Nucleus accumbens (tissue), 56 donors: Measurements from ENCODE around the gene DLL1.
"Not testable (repeated sequence)": the region's sequence is repeated elsewhere in the genome, so short reads cannot be mapped to it uniquely, and the experiment has no call there.

Experiments used
- DNase-seq, 56 donors: peaks; one replicate each; lab custom pipeline; 2025; lab: John Stamatoyannopoulos, UW

DLL1 gene

GRCh38 chr6:170290296-170291128, at the start of gene DLL1:
Gene DLL1 (minus strand): TSS chr6:170291078. CDS start chr6:170290139, 939 bp downstream.
- peak in 54 of 56 donors; percentile 45 to 95 (median 82) for DNase-seq

- DNase-seq: not testable (repeated sequence)
Measured at GRCh38 chr6:170335199-170335598, 44.3 kb upstream of the DLL1 start.

- peak in 1 of 56 donors; percentile 17 for DNase-seq
Measured at GRCh38 chr6:170329321-170329720, 38.4 kb upstream of the DLL1 start.

GRCh38 chr6:170317718-170318117, 26.8 kb upstream of the DLL1 start:
- DNase-seq: no peak

GRCh38 chr6:170317076-170317475, 26.2 kb upstream of the DLL1 start:
- DNase-seq: no peak

DNA sequence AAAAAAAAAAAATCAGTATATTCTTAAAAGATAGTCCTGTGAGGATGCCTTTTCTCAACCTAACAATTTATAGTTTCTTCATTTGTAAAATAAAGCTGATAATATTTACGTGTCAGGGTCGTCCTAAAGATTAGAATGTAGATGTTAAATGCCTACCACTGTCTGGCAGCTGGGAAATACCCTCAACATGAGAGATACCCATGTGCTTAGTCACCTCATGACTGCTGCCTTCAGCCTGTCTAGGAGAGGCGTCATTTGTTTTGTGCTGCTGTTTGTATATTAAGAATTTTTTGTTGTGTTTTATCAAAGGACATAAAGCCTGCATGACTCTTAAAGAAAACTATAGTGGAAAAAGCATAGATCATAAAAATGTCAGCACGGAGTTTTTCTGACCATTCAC, 25.2 kb upstream of the DLL1 start:
- DNase-seq: no peak

DNA sequence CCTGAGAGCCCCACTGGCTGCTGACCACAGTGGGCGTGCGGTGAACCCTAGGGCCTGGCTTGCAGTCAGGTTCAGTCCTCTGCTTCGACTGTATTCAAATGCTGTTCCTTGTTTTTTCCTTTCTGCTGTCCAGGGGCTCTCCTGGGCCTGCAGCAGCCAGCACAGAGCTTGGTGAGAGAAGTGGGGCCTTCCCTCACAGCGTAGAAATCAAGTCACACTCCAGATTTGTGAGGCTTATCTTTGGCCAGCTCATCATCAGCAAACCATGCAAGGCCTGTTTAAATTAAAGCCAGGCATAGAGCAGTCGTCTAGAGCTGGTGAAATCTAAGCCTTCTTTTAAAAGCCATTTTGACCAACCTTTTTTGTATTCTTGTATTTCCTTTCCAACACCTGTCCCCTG, 24.1 kb upstream of the DLL1 start:
- DNase-seq: no peak

DNA sequence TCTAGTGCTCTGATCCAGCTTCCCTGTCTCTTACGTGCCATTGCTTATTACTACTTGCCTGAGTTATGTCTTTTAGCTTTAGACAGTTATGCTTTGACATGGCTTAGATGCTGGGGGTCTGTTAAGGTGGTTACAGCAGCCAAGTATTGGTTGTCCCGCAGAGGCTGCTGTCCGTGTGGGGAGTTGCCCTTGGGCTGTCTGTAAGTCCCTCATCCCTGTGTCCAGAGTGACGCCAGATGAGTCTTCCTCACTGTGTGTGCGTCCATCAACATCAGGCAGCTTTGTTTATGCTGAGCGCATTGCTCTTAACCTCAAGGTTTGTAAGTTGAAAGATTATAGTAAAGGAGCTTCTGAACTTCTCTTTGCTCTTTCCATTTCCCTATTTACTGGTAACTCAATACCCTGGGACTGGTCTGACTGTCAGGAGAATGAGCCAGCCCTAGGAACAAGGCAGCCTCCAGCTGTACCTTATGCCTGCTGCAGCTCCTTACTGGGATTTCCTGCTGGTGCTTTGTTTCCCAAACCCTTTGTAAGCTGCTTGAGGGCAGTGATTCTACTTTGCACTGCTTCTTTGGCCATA, 22.9 kb upstream of the DLL1 start:
- no peak for DNase-seq

GRCh38 chr6:170312876-170313275, 22.0 kb upstream of the DLL1 start:
- no peak for DNase-seq

- no peak for DNase-seq
Measured at GRCh38 chr6:170311696-170312095, 20.8 kb upstream of the DLL1 start.

GRCh38 chr6:170308761-170309160, 17.9 kb upstream of the DLL1 start:
- DNase-seq: no peak

- no peak for DNase-seq
Measured at GRCh38 chr6:170307080-170307545, 16.2 kb upstream of the DLL1 start.

DNA sequence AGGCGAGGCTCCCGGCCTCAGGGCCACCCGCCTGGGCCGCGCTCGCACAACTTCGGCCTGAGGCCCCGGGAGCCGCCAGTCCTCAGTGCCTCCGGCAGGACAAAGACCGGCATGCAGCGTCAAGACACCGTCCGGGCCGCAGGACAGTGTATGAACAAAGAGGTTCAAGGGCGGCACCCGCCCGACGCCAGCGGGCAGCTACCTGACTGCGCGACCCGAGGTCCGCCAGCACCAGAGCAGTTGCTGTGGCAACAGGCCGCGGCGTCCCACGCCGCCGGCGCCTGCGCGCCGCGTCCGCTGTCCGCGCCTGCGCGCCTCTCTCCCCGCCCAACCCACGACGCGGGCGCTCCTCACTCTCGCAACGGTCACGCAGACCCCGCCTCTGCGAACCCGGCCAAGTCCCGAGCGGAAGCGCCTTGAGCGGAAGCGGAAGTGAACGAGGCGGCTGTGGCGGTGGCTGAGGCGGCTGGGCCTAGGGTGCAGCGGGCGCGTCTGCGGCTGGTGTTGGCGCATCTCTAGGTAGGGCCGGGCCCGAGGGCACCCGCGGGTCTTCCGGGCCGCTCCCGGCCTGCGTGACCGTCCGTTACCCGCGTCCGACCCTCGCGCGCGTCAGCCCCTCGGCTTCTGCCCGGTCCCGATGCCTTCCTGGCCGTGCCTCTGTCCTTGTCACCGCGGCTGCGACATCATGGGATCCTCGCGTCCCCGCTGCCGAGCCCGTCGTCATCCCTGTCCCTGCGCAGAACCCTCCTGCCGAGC, 15.6 kb upstream of the DLL1 start, which contains the start of gene FAM120B:
Gene FAM120B, plus strand, starts transcription at position 435 of the 756 bp plus-strand sequence. CDS start 10,633 bp downstream, outside the sequence.
- DNase-seq: peak; percentile 57 to 98 (median 95)

DNA sequence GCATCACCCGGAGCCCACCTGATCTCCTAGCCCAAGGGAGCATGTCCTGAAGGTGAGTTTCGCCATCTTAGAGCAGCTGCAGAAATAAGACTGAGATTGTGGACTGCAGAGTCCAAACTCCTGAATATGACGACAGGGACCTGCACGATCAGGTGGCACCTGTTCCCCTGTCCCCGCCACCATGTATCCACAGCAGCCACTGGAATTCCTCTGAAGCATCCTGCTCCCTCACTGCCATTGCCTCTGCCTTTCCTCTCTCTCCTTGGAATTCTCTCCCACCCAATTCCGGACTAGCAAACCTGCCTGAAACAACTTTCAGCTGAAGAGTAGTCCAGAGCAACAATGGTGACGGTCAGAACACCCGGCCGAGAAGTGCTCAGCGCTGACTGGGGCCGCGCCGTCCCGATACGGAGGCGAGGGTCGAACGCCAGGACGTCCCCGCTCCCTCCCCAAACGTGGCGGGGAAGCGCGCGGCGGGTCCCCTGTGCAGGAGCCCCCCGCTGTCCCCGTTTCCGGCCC, 15.0 kb upstream of the DLL1 start:
- no peak for DNase-seq

- no peak for DNase-seq
Measured at GRCh38 chr6:170301184-170301583, 10.3 kb upstream of the DLL1 start.

GRCh38 chr6:170298688-170299087, 7.8 kb upstream of the DLL1 start:
- DNase-seq: no peak

DNA sequence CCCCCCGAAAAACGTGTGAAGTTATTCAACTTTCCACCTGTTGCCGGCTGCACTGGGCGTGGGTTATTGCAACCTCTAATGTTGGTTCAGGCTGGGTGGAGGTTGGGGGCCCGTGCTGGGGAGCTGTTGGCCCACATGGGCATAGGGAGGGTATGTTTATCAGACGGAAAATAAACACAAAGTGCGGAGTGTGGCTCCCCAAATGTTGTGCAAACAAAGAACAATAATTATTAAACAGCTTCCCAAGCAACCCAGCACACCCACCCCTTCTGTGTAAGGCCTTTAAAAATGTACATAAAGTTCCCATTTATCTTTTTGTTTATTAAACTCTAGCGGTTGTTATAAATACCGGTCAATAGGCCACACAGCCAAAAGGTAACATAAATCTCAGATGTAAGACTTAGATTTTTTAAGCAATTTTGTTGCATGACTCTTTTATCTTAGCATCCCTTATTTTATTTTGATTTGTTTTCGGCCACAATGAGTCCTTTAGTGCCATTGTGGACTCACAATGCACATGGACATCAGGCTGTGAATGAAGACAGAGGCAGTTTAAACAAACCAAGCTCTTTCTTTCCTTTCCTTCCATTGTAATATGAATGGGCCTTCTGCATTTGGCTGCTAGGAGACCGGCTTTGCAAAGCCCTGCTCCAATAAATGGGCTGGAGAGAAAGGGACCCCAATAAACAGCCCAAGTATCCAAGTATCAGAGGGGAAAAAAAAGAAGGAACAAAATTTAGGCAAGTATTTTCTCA, 6.9 kb upstream of the DLL1 start:
- DNase-seq: peak in 9 of 56 donors; percentile 29 to 70 (median 56)

DNA sequence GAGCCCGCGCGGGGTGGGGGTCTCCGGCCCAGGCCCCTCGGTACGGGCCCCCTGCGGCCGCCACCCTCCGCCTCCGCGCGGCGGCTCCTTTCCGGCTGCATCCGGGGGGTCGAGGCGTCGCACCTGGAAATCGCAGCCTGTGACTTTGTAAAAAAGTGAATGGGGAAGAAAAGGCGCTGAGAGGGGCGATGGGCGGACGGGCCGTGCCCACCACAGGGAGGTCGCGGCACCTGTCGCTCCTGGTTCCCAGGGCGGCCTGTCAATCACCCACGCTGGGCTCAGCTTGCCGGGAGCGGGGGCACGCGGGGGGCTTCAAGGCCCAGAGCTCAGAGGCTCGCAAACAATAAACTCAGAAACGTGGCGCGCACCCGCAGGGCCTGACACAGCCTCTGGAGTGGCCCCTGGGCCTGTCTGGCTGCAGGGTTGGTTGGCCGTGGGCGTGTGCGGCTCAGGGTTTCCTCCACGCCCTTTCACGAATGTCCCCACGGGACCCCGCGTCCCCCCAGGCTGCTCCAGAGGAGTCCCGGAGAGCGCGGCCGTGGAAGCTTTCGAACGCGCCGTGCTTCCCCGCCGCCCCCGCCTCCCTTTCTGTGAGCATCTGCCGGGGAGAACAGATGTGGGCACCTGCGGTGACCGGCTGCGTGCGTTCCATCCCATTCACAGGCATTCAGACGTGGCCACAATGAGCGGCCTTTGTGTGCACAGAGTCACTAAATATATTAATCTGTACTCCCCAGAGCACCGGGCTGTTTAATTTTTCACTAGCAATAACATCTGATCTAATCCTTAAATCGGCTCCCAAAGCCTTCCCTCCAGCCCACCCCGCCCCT, 6.1 kb upstream of the DLL1 start:
- DNase-seq: peak in 15 of 56 donors; percentile 30 to 70 (median 51)

- DNase-seq: no peak
Measured at GRCh38 chr6:170296423-170296745, 5.5 kb upstream of the DLL1 start.
